ENCODE measurements around the gene GALNTL6.

DNA sequence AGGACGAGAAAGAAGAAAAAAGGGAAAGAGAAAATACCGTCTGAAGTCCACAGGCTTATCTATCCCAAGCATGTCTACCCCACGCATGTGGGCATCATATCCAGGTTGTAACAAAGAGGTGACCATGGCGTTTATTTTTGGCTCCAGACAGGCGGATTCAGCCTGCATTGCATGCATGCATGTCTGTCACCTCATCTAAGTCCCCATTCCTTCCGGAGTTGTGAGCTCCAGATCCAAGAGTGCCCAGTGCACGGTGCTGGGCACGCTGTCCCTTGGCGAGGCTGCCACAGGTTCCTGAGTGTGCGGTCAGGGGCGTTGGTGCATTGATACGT is 905 bp upstream of the GALNTL6 start:
- TF ChIP-seq, protein P1, sequence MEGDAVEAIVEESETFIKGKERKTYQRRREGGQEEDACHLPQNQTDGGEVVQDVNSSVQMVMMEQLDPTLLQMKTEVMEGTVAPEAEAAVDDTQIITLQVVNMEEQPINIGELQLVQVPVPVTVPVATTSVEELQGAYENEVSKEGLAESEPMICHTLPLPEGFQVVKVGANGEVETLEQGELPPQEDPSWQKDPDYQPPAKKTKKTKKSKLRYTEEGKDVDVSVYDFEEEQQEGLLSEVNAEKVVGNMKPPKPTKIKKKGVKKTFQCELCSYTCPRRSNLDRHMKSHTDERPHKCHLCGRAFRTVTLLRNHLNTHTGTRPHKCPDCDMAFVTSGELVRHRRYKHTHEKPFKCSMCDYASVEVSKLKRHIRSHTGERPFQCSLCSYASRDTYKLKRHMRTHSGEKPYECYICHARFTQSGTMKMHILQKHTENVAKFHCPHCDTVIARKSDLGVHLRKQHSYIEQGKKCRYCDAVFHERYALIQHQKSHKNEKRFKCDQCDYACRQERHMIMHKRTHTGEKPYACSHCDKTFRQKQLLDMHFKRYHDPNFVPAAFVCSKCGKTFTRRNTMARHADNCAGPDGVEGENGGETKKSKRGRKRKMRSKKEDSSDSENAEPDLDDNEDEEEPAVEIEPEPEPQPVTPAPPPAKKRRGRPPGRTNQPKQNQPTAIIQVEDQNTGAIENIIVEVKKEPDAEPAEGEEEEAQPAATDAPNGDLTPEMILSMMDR (IDR thresholded peaks at IDR 0.05): no peak
- TF ChIP-seq POLR2A (IDR thresholded peaks at IDR 0.05): no peak
- TF ChIP-seq POLR2AphosphoS5 (IDR thresholded peaks at IDR 0.05): no peak
- TF ChIP-seq EP300 (IDR thresholded peaks at IDR 0.05): no peak
